ENCODE results near the gene UFD1. TPM values are rescaled to one million over a fixed set of nuclear protein-coding genes. Genes with fewer than 3 reads are reported as not detected.

UFD1 gene
- total RNA-seq, 4 donors from 2014 or later = 32.3 to 47.5 (median 40.3) TPM

DNA sequence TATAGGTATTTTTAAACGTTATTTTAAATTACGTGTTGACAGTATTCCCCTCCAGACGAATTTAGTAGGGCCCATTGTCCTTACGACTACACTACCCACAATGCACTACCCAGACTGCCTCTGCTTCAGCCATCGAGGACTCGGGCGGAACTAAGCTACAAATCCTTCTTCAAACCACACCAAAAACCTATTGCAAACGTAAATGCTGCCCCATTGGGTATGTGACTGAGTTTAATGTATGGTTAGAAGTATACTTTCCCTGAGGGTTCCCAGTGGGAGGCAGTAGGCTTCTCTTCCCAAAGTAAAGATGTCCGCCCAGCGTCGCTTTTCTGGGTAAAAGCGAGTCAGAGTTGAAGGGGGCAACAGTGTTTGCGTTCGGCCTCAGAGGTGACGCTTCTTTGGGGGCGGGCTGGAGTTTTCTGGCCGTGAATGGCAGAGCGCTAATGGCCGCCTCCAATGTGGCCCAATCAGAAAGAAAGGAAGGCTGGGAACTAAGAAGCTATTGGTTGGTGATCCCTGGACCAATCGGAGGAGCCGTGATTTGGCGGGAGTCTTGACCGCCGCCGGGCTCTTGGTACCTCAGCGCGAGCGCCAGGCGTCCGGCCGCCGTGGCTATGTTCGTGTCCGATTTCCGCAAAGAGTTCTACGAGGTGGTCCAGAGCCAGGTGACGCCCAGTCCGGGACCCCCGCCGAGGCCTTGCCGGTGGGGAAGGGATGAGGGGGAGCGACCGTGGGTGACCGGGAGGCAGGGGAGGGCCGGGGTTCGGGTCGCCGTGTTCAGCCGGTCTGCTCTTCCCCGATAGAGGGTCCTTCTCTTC is 571 bp upstream of the UFD1 start, which contains the start of gene CDC45:
Gene CDC45, plus strand, starts transcription at position 566 of the 818 bp plus-strand sequence. Its CDS starts 49 bp downstream, at position 615.
- peak; percentile 97 for ATAC-seq (ENCODE audit: low FRiP score)

GRCh38 chr22:19478045-19478900 is 720 bp downstream of the UFD1 start:
- DNase-seq (ENCODE audit: low spot score) (no peak), ATAC-seq (ENCODE audit: low FRiP score) (no peak)
- no peak for TF ChIP-seq CTCF (IDR thresholded peaks at IDR 0.05)

More for the DNA sequence above, 571 bp upstream of the UFD1 start, which contains the start of gene CDC45:
- no peak for TF ChIP-seq CTCF (IDR thresholded peaks at IDR 0.05)
- DNase-seq (ENCODE audit: low spot score) = peak; percentile 88

GRCh38 chr22:19477321-19478044 is 1.5 kb downstream of the UFD1 start:
- no peak for TF ChIP-seq CTCF (IDR thresholded peaks at IDR 0.05)
- DNase-seq (ENCODE audit: low spot score) (no peak), ATAC-seq (ENCODE audit: low FRiP score) (no peak)

DNA sequence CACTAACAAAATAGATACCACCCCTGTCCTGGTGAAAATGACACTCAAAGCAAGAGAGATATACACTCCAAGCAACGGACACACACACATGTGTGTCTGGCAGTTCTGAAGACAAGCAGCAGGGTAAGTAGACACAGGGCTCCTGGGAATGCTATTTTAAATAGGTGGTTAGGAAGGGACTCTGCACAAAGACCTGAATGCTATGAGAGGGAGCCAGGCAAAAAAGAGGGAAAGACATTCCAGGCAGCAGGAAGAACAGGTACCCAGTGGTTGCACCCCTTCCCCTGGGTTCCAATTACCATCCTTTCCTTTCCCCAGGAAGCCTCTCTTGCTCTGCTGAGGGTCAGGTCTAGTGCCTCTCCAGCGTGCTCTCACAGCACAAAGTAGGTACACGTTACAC is 3.0 kb downstream of the UFD1 start:
- ATAC-seq (ENCODE audit: low FRiP score) = no peak
- no peak for TF ChIP-seq CTCF (IDR thresholded peaks at IDR 0.05)
- no peak for DNase-seq (ENCODE audit: low spot score)

GRCh38 chr22:19473578-19473977 is 5.4 kb downstream of the UFD1 start:
- no peak for TF ChIP-seq CTCF (IDR thresholded peaks at IDR 0.05)
- ATAC-seq (ENCODE audit: low FRiP score) (no peak), DNase-seq (ENCODE audit: low spot score) (no peak)

DNA sequence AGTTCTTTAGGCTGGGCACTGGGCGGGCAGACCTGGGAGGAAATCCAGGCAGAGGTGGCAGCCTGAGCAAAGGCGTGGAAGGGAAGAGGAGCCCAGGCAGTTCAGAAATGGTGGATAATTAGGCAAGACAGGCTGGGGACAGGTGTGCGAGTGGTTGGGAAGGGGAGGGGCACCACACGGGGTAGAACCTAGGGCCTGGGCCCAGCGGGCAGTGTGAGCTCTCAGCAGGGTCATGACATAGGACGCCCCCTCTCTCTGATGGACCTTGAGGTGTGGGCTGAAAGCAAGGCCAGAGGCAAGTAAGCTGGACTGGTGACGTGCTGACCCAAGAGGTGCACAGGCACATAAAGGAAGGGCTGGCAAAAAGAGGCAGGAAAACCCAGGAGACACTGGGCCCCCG is 6.8 kb downstream of the UFD1 start:
- no peak for TF ChIP-seq CTCF (IDR thresholded peaks at IDR 0.05)
- no peak for DNase-seq (ENCODE audit: low spot score)
- no peak for ATAC-seq (ENCODE audit: low FRiP score)

Measured in omental fat pad (tissue), 4 donors.